ENCODE data around the gene ELF1.
"Not testable (repeated sequence)": the region's sequence is repeated elsewhere in the genome, so short reads cannot be mapped to it uniquely, and the experiment has no call there.

The ELF1 gene

DNA sequence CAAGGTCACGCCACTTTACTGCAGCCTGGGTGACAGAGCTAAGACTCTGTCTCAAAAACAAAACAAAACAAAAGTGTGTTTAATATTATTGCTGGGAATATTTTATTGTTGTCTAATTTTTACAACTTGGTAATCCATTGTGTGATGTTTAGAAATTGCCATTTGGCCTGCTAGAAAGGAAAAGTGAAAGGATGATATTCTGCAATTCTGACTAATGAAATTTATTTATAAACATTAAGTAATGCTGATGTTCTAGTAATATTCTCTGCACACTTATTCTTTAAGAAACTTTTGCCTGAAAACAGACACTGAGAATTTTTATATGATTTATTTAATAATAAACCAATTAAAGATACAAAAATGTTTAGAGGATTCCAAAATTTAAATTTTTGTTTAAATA lies 87.4 kb downstream of the ELF1 start:
- DNase-seq: no peak

DNA sequence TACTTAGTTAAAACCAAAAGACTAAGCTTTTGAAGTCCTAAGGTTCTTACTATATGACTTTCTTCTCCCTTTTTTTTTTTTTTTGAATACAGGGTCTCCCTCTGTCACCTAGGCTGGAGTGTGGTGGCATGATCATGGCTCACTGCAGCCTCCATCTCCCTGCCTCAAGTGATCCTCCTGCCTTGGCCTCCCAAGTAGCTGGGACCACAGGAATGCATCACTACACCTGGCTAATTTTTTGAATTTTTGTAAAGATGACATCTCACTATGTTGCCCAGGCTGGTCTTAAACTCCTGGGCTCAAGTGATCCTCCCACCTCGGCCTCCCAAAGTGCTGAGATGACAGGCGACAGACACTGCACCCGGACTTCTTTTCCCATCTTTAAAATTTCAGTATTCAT lies 89.2 kb downstream of the ELF1 start:
- DNase-seq: not testable (repeated sequence)

DNA sequence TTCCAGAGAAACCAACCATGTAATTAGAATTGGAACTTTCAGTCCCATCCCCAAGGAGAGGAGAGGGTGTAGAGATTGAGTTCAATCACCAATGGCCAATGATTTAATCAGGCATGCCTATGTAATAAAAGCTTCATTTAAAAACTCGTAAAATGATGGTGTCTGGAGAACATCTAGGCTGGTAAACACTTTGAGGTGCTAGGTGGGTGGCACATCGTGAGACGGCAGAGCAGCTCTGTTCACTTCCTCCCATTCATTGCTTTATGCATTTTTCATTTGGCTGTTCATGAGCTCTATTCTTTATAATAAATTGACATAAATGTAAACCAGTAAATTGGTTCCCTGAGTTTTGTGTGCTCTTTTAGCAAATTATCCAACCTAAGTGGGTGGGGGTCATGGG lies 90.1 kb downstream of the ELF1 start:
- no peak for DNase-seq

DNA sequence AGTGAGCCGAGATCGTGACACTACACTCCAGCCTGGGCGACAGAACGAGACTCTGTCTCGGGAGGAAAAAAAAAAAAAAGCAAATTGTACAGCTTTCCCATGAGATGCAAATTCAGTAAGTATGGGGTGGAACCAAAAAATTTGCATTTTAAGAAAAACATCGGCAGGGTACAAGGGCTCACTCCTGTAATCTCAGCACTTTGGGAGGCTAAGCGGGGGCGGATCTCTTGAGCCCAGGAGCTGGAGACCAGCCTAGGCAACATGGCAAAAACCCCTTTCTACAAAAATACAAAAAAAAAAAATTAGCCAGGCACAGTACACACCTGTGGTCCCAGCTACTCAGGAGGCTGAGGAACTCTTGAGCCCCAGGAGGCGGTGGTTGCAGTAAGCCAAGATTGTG lies 91.2 kb downstream of the ELF1 start:
- DNase-seq: no peak

DNA sequence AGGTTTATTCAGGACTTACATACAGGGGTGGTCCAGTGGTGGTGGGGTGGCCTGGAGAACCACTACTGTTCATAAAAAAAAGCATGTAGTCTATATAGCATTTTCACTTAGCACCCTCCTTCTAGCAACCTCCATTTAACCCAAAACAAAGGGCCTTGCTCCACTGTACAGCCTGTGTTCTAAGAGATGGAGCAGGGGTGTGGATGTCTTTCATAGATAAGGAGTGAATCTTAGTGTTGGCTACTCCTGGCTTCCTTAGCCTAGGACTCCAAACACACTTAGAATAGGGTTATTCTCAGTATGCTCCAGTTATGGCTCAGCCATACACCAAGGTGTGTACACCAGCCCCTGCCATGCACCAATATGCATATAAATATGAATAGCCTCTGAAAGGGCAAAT lies 95.2 kb downstream of the ELF1 start:
- DNase-seq: no peak

DNA sequence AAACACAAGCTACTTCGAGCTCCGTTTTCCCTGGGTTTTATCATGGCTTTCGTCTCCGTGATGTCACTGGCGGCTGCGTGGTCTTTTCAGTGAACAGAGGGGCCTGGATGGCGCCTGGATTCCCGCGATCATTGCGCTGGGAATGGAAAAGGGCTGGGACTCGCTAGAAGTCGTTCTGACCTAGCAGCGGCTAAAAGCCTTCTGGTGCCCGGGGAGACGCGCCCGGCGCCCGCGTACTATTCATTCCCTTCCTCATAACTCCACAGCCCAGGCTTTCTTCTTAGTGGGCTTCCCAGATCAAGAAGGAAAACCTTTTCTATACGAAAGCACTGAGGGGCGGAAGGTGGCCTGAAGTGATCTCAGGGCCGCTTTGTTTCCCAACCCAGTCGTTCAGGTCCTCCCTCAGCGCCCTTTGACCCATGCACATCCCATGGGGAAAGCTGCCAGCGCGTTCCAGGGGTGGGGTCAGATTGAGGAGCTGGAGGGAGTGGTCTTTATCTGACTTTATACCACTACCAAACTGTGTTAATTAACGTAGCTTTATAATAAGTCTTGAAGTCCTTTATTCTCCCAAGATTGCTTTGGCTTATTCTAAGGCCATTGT lies 96.6 kb downstream of the ELF1 start:
- no peak for DNase-seq

DNA sequence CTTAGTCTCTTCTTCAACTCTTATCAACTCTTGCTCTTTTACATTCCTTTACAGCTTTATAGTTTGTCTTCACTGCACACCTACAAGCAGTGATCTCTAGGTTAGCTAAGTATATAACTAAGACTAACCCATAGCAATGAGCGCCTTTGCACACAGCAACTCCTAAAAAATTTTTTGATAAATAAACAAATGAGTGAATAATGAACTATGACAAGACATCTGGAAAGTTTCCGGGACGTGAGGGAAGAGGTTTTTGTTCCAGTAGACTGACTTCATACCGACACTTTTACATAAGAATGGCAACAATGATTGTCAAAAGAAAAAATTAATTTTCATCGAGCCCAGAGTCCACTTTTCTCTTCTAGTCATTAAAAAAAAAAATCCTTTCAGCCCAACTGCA lies 98.3 kb downstream of the ELF1 start:
- DNase-seq: no peak

DNA sequence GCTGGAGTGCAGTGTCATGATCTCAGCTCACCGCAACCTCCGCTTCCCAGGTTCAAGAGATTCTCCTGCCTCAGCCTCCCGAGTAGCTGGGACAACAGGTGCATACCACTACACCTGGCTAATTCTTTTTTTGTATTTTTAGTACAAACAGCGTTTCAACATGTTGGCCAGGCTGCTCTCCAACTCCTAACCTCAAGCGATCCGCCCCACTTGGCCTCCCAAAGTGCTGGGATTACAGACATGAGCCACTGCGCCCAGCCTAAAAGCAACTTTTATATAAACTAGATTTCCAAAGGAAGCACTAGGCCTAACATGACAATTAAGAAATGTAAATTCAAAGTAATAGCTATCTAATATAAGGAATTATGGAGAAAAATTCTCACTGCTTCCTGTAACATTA lies 99.2 kb downstream of the ELF1 start:
- DNase-seq: not testable (repeated sequence)

DNA sequence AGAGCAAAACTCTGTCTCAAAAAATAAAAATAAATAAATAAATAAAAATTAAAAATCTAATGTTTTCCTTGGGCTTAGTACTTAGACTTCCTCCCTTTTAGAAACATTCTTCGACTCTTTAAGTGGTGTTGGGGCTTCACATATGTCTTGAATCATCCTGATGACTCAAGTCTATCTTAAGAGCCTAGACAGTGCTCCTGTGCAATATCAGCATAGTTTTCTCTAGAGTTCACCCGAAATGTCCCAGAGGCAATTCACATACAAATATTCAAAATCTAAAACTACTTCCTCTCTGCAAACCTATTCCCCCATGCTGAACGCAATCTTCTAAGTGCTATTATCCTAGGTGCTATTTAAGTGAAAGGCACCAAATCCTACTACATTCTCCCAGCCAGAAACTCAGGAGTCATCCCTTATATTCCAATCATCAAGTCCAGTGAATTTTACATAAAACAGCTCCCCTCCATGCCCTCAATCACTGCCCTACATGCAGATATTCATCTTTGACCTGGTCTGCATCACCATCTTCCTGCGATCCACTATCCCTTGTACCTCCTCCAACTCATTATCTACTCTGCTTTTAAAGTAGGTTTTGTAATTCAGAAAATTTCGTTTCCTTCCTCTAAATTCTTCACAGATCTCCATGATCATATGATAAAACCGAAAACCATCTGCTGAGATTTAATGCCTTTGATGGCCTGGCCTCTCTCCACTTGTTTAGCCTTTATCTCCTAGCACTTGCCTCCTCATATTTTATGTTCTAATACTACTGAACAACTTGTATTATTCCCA lies 102.7 kb downstream of the ELF1 start:
- DNase-seq: no peak

DNA sequence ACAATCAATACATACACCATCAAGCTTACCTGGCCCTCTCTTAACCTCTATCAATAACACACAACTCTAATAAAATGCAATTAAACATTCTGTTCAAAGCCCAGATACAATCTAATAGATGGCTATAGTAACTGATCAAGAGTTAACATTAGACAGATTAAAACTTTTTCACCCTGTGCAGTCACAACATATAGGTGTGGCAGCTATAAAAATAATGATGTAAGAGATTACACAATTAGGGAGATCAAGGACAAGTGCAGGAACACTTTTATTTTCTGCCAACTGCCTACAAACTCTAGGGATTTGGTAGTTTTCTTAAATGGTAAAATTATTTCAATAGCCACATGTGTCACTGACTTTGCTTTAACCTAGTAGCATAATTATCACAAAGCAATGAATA lies 104.3 kb downstream of the ELF1 start:
- not testable (repeated sequence) for DNase-seq

DNA sequence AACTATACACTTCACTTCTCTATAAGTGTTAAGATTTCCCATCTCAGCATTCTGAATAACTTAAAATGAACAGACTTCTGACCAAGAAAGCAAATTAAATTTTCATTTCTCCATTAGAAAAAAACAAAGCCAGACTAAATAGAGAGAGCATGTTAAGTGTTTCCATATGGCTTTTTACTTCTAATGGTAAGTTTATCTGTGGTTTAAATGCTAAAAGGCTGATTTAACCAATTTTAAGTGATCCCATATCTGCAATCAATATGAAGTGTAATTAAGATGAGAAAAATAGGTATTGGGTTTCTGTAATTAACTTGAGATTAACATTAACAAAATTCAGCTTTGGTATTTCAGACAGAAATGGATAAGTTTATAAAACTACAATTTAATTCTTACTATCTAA lies 107.8 kb downstream of the ELF1 start:
- DNase-seq: no peak

DNA sequence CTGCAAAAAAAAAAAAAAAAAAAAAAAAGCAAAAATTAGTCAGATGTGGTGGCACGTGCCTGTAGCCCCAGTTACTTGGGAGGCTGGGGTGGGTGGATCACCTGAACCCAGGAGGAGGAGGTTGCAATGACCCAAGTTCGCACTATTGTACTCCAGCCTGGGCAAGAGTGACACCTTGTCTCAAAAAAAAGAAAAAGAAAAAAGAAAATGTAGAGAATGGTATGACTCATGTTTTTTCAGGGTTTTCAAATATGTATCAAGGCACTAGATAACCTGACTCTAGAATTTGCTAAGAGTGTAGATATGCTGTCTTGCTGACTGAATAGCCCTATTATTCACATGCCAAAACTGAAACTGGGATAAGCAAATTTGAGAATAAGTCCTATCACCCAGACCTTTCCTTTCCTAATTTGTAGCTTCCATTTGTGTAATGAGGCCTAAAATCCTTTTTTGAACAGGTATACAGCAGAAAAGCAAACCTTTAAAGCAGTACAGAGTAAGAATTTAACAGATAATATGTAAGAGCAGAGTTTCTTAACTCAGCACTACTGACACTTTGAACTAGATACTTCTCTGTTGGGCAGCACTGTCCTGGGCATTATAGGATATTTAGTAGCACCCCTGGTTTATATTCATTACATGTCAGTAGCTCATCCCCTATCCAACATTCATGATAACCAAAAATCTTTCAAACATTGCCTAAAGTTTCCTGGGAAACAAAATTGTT lies 108.6 kb downstream of the ELF1 start:
- DNase-seq: no peak

DNA sequence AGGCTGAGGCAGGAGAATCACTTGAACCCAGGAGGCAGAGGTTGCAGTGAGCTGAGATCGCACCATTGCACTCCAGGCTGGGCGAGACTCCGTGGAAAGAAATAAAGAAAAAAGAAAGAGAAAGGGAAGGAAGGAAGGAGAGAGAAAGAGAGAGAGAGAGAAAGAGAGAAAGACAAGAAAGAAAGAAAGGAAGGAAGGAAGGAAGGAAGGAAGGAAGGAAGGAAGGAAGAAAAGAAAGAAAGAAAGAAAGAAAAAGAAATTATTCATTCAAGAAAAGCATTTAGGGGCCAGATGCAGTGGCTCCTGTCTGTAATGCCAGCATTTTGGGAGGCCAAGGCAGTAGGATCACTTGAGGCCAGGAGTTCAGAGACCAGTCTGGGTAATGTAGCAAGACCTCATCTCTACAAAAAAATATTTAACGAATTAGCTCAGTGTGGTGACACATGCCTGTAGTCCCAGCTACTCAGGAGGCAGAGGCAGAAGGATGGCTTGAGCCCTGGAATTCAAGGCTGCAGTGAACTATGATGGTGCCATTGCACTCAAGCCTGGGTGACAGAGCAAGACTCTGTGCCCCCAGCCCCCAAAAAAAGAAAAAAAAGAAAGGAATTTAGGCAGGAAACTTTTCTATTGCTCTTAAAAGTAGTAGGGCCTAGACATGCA lies 109.4 kb downstream of the ELF1 start:
- not testable (repeated sequence) for DNase-seq

DNA sequence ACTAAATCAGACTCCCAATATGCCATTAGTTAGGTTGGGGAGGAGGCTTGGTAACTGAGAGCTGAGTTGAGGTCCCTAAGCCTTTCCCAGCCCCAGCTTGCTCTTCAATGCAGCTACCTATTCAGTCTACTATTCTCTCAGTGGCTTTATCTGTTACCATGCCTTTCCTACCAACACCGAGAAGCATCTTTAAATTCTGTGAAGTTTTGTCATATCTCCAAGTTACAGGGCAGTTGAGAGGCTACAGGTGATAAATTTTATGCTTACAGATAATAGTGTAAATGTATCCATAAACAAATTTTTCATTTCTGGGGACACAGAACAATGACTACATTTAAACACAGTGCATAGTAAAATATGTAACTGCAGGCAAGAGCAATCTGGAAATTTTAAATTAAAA lies 110.6 kb downstream of the ELF1 start:
- DNase-seq: no peak

DNA sequence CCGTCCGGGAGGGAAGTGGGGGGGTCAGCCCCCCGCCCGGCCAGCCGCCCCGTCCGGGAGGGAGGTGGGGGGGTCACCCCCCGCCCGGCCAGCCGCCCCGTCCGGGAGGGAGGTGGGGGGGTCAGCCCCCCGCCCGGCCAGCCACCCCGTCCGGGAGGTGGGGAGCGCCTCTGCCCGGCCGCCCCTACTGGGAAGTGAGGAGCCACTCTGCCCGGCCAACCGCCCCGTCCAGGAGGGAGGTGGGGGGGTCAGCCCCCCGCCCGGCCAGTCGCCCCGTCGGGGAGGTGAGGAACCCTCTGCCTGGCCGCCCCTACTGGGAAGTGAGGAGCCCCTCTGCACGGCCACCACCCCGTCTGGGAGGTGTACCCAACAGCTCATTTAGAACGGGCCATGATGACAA lies 118.1 kb downstream of the ELF1 start:
- DNase-seq: not testable (repeated sequence)

DNA sequence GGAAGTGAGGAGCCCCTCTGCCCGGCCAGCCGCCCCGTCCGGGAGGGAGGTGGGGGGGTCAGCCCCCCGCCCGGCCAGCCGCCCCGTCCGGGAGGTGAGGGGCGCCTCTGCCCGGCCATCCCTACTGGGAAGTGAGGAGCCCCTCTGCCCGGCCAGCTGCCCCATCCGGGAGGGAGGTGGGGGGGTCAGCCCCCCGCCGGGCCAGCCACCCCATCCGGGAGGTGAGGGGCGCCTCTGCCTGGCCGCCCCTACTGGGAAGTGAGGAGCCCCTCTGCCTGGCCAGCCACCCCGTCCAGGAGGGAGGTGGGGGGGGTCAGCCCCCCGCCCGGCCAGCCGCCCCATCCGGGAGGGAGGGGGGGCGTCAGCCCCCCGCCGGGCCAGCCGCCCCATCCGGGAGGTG lies 118.5 kb downstream of the ELF1 start:
- DNase-seq: not testable (repeated sequence)

DNA sequence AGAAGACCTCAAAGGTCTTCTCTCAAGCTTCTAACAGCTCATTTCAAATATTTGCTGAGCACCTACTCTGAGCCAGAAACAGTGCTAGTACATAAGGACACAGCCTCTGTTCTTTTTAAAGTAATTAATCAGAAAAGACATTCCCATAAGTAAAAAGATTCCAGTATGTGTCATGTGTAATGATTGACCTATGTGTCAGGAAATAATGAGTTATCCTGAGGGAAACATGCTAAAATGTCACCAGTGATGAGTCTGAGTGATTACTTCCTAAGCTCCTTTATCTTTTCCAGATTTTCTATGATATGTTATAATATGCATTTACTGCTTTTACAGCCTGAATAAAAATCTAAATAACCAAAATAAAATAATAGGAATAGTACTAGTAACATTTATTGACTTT lies 122.1 kb downstream of the ELF1 start:
- no peak for DNase-seq

DNA sequence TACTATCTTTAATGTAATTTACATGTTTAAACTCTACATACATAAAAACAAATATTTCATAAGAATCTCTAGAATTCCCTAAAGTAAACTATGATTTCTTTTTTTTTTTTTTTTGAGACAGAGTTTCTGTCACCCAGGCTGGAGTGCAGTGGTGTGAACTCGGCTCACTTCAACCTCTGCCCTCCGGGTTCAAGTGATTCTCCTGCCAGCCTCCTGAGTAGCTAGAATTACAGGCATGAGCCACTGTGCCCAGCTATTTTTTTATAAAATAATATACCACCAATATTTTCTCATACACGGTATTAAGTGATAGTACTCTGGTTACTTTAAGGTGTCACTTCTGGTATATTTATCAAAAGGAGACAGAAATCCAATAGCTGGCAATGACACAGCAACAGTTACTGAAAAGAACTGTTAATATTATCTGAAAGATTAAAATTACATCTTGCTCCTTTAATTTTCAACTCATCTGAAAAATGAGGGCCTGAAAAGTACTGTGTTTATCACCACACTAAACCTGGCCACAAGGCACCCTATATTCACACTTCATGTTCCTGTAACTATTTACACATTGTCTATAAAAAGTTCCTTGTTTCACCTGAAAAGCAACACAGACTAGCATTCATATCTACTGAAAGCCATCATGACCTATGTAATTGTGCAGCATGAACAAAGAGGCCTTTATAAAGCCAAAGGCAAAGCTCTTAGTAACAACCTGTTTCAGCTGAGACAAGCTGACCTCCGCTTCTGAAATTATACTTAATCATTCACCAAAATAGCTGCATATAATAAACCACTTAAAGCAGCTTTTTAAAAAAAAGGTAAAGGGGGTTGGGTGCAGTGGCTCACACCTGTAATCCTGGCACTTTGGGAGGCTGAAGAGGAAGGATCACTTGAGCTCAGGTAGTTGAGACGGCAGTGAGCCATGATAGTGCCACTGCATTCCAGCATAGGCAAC lies 123.6 kb downstream of the ELF1 start:
- DNase-seq: no peak

DNA sequence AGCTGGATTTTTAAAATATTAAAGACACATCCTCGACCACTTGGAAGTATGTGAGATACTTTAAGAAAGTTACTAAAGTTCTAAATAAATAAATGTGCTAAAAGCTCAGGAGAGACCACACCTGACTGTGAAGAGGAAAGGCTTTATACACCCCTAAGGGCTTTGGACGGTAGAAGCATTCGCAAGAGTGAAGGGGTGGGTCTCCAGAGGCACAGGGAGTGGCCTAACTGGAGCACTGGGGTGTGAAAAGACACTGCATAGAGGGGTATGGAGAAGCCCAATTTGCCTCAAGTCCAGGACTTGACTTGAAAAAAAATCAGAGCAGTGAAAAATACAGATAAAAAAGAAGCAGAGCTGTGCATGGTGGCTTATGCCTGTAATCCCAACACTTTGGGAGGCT lies 125.5 kb downstream of the ELF1 start:
- DNase-seq: not testable (repeated sequence)

DNA sequence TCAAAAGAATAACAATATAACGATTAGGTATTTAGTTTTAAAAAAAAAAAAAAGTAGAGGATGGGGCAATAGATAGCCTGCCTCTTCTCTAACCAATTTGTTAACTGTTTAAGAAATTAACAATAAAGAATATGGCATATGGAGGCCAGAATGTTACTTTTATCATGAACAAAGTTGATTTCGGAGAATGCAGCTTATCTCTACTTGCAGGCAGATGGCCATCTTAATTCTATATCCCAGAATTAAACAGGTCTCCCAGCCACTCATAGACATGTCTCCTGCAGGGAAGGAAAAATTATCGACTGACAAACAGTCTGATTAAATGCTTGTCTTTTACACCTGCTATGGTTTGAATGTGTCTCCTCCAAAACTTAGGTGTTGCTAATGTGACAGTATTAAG lies 133.1 kb downstream of the ELF1 start:
- no peak for DNase-seq

DNA sequence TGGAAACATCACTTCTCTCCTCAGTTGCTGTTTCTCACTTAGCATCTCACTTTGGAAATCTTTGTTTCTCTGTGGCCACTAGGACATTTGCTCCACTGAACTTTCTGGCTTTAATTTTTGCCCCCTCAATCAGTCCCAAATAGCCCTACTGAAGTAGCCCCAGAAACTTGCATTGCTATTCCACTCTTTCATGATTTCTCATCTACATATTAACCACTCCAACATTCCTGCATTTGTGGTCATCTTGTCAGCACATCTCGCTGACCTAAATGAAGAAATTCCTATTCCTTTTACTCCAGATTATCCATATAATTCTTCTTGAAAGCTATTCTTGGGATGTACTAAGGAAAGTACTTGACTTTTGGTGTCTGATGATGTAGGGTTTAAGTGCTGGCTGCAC lies 134.9 kb downstream of the ELF1 start:
- not testable (repeated sequence) for DNase-seq

Data from AML-193 (cell line).